HEK293T (cell line): ENCODE measurements around the gene SH3PXD2A.

ENCODE experiments used
- ARNT ChIP-seq: fragments of 450-650 bp; IDR thresholded peaks from 2 replicates; pipeline ENCODE4 v1.6.1; 2017; ENCODE audit warnings: mild to moderate bottlenecking
- BHLHE40 ChIP-seq: fragments of 450-650 bp; IDR thresholded peaks from 2 replicates; pipeline ENCODE4 v1.6.1; 2016; ENCODE audit warnings: mild to moderate bottlenecking, moderate library complexity, borderline replicate concordance
- ELF4 ChIP-seq: fragments of 450-650 bp; IDR thresholded peaks from 2 replicates; pipeline ENCODE4 v1.6.1; 2017; ENCODE audit warnings: antibody characterized with exemption
- FOXK2 ChIP-seq: fragments of 450-650 bp; IDR thresholded peaks from 2 replicates; pipeline ENCODE4 v1.6.1; 2016; ENCODE audit warnings: mild to moderate bottlenecking
- FOXM1 ChIP-seq: fragments of 450-650 bp; IDR thresholded peaks from 2 replicates; pipeline ENCODE4 v1.6.1; 2017; ENCODE audit warnings: mild to moderate bottlenecking, borderline replicate concordance
- NFRKB ChIP-seq: fragments of 450-650 bp; IDR thresholded peaks from 2 replicates; pipeline ENCODE4 v1.6.1; 2016; ENCODE audit warnings: mild to moderate bottlenecking, moderate library complexity
- SP1 ChIP-seq: fragments of 450-650 bp; IDR thresholded peaks from 2 replicates; pipeline ENCODE4 v1.6.1; 2017
- SUZ12 ChIP-seq: fragments of 450-650 bp; IDR thresholded peaks from 2 replicates; pipeline ENCODE4 v1.6.1; 2016; ENCODE audit warnings: mild to moderate bottlenecking
- TF ChIP-seq, protein P1 (sequence below): fragments of 450-650 bp; IDR thresholded peaks from 2 replicates; pipeline ENCODE4 v1.6.1; 2016

DNA sequence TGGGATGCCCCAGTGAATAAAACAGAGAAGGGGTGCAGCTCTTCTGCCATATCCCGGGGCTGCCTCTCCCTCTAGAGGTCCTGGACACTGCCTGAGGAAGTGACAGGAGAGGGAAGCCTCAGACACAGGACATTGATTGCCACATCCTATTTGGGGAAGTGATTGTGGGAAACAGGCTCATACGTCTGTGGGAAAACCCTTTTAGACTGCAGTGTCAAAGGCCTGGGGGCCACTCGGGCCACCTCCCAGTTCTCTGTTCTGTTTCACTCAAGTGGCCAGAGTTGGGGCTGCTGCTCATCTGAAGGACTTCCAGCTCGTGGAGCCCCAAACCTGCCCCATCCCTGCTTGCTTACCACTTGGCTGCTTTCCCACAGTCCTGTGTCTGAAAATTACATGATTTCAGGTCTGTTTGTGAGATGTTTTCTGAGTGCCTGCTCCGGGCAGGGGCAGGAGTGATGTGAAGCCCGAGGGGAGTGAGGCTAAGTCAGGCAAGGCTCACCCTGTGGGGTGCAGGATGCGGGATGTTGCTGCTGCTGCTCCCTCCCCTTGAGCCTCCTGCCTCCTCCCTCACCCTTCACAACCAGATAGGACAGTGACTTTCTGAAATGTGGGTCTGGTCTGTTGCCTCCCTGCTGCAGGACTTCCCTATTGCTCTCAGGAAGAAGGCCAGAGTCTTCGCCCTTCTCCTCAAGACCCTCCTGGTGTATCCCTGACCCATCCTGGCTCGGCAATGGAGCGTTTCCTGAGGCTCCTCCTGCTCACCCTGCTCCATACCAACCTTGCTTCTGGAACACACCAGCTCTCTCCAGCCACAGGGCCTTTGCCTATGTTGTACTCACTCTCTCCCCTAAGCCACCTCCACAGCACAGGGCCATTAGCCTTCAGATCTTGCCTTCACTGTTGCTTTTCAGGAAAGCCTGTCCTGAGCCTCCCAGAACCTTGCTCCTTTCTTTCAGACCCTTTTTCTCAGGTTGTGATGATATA, 303.5 kb downstream of the SH3PXD2A start:
- TF ChIP-seq ELF4 (no peak), FOXK2 (no peak), SP1 (no peak), FOXM1 (no peak), BHLHE40 (no peak), NFRKB (no peak), SUZ12 (no peak), ARNT (no peak)
- TF ChIP-seq, protein P1, sequence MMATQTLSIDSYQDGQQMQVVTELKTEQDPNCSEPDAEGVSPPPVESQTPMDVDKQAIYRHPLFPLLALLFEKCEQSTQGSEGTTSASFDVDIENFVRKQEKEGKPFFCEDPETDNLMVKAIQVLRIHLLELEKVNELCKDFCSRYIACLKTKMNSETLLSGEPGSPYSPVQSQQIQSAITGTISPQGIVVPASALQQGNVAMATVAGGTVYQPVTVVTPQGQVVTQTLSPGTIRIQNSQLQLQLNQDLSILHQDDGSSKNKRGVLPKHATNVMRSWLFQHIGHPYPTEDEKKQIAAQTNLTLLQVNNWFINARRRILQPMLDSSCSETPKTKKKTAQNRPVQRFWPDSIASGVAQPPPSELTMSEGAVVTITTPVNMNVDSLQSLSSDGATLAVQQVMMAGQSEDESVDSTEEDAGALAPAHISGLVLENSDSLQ, result no peak
